ENCODE measurements around the gene CHST12. TPM values are rescaled to one million over a fixed set of nuclear protein-coding genes. Genes with fewer than 3 reads are reported as not detected.

Gene CHST12
- total and polyA plus RNA-seq, 4 donors: 14.7 to 30.9 (median 16.8) TPM

- Histone ChIP-seq H3K9me3 (ENCODE audit: control insufficient read depth in 4 of 4, insufficient read depth in 3 of 4, low read length in 3 of 4) (no peaks in the 10 kb centered on the region), H3K36me3 (ENCODE audit: control insufficient read depth in 4 of 4, insufficient read depth in 4 of 4, low read length in 4 of 4) (no peaks in the 10 kb centered on the region), H3K4me3 (peak overlapping the region; percentile 62), H3K4me1 (ENCODE audit: control insufficient read depth in 5 of 5, insufficient read depth in 5 of 5, low read length in 5 of 5) (peaks cover 2 to 28% (median 14%) of the 10 kb centered on the region in 5 donors), H3K27ac (ENCODE audit: low read depth in 1 of 2, low read length in 1 of 2) (peak overlapping the region in 1 of 2 donors; percentile 13), H3K27me3 (ENCODE audit: control insufficient read depth in 3 of 3, insufficient read depth in 3 of 3, low read length in 2 of 3) (no peaks in the 10 kb centered on the region), H3K9ac (ENCODE audit: insufficient read depth in 1 of 2, low read length in 2 of 2) (peak overlapping the region in 1 of 2 donors; percentile 49)
- ATAC-seq (ENCODE audit: insufficient read depth, low FRiP score): no peak
- no peak for TF ChIP-seq CTCF (IDR thresholded peaks at IDR 0.05; ENCODE audit: control extremely low read depth, extremely low read depth)
- no peak for DNase-seq
- WGBS, 2 donors: 22 to 42% methylated on average over 12 of the region's 12 CpGs
These were observed 1.3 kb downstream of the CHST12 start for GRCh38 chr7:2404714-2405119.

- 72 to 78% methylated on average over 10 of the region's 10 CpGs for WGBS, 2 donors
- Histone ChIP-seq H3K36me3 (ENCODE audit: control insufficient read depth in 4 of 4, insufficient read depth in 4 of 4, low read length in 4 of 4) (no peaks in the 10 kb centered on the region), H3K27ac (ENCODE audit: low read depth in 1 of 2, low read length in 1 of 2) (no peak overlapping the region), H3K9me3 (ENCODE audit: control insufficient read depth in 4 of 4, insufficient read depth in 3 of 4, low read length in 3 of 4) (no peaks in the 10 kb centered on the region), H3K27me3 (ENCODE audit: control insufficient read depth in 3 of 3, insufficient read depth in 3 of 3, low read length in 2 of 3) (no peaks in the 10 kb centered on the region), H3K9ac (ENCODE audit: insufficient read depth in 1 of 2, low read length in 2 of 2) (no peak overlapping the region), H3K4me1 (ENCODE audit: control insufficient read depth in 5 of 5, insufficient read depth in 5 of 5, low read length in 5 of 5) (peaks cover 0 to 23% (median 13%) of the 10 kb centered on the region in 5 donors), H3K4me3 (no peak overlapping the region)
- ATAC-seq (ENCODE audit: insufficient read depth, low FRiP score): no peak
- DNase-seq: no peak
- no peak for TF ChIP-seq CTCF (IDR thresholded peaks at IDR 0.05; ENCODE audit: control extremely low read depth, extremely low read depth)
These were observed 1.8 kb downstream of the CHST12 start for GRCh38 chr7:2405201-2405600.

GRCh38 chr7:2405601-2406345 lies 2.4 kb downstream of the CHST12 start:
- DNase-seq (no peak), ATAC-seq (ENCODE audit: insufficient read depth, low FRiP score) (no peak)
- 33 to 54% methylated on average over 21 of the region's 21 CpGs for WGBS, 2 donors
- Histone ChIP-seq H3K27me3 (ENCODE audit: control insufficient read depth in 3 of 3, insufficient read depth in 3 of 3, low read length in 2 of 3) (no peaks in the 10 kb centered on the region), H3K36me3 (ENCODE audit: control insufficient read depth in 4 of 4, insufficient read depth in 4 of 4, low read length in 4 of 4) (no peaks in the 10 kb centered on the region), H3K4me1 (ENCODE audit: control insufficient read depth in 5 of 5, insufficient read depth in 5 of 5, low read length in 5 of 5) (peaks cover 0 to 21% (median 11%) of the 10 kb centered on the region in 5 donors), H3K27ac (ENCODE audit: low read depth in 1 of 2, low read length in 1 of 2) (peak overlapping the region in 1 of 2 donors; percentile 23), H3K4me3 (no peak overlapping the region), H3K9ac (ENCODE audit: insufficient read depth in 1 of 2, low read length in 2 of 2) (no peak overlapping the region), H3K9me3 (ENCODE audit: control insufficient read depth in 4 of 4, insufficient read depth in 3 of 4, low read length in 3 of 4) (no peaks in the 10 kb centered on the region)
- no peak for TF ChIP-seq CTCF (IDR thresholded peaks at IDR 0.05; ENCODE audit: control extremely low read depth, extremely low read depth)
